CD8-positive, alpha-beta memory T cell (primary cell): ENCODE results near the gene ADAM22. TPM values are rescaled to one million over a fixed set of nuclear protein-coding genes. Genes with fewer than 3 reads are reported as not detected.

ENCODE experiments used
- CTCF ChIA-PET: fragments of 350-600 bp; sonication (Branson Sonifier 250); formaldehyde crosslinking; loops from one replicate; lab custom pipeline; 2021; ENCODE audit warnings: antibody characterized with exemption; lab: Charles Lee
- POLR2A ChIA-PET: fragments of 350-600 bp; sonication (Branson Sonifier 250); formaldehyde crosslinking; loops from one replicate; lab custom pipeline; 2021; ENCODE audit warnings: antibody characterized with exemption; lab: Charles Lee
- DNase-seq, 5 donors: peaks; one replicate each; pipeline versions ENCODE4 v3.0.0 to v3.0.0-alpha.2; 2020 to 2022; ENCODE audit warnings: mixed read lengths in 1 of 5
- H3K27ac ChIP-seq: one replicate; pipeline ENCODE4 v1.7.0; 2013; ENCODE audit warnings: low read depth, mild to moderate bottlenecking, low read length, moderate library complexity
- H3K27me3 ChIP-seq: 2 replicates; pipeline ENCODE4 v1.7.0; 2013; ENCODE audit warnings: low read length, mild to moderate bottlenecking; ENCODE audit not compliant: insufficient read depth, poor library complexity, severe bottlenecking
- H3K36me3 ChIP-seq: 2 replicates; pipeline ENCODE4 v1.7.0; 2013; ENCODE audit warnings: mild to moderate bottlenecking, low read length, moderate library complexity; ENCODE audit not compliant: insufficient read depth
- H3K4me1 ChIP-seq: 2 replicates; pipeline ENCODE4 v1.7.0; 2013; ENCODE audit warnings: mild to moderate bottlenecking, low read length, moderate library complexity; ENCODE audit not compliant: insufficient read depth
- H3K4me3 ChIP-seq: 2 replicates; pipeline ENCODE4 v1.7.0; 2013; ENCODE audit warnings: mild to moderate bottlenecking, low read length
- H3K9me3 ChIP-seq: 2 replicates; pipeline ENCODE4 v1.7.0; 2013; ENCODE audit warnings: mild to moderate bottlenecking, low read length
- H3K27ac Mint-ChIP-seq, 8 donors: one replicate each; pipeline ENCODE4 v1.8.0; 2020 to 2021; ENCODE audit warnings: mixed read lengths in 8 of 8, mild to moderate bottlenecking in 6 of 8, inconsistent platforms in 3 of 8, moderate library complexity in 3 of 8
- H3K27me3 Mint-ChIP-seq, 2 donors: one replicate each; pipeline ENCODE4 v1.8.0; 2020 to 2021; ENCODE audit warnings: mixed read lengths in 2 of 2, mild to moderate bottlenecking in 1 of 2, moderate library complexity in 1 of 2
- H3K36me3 Mint-ChIP-seq, 3 donors: one replicate each; pipeline ENCODE4 v1.8.0; 2020 to 2021; ENCODE audit warnings: mixed read lengths in 3 of 3, inconsistent platforms in 1 of 3, mild to moderate bottlenecking in 1 of 3
- H3K4me1 Mint-ChIP-seq, 3 donors: one replicate each; pipeline ENCODE4 v1.8.0; 2020 to 2021; ENCODE audit warnings: mixed read lengths in 3 of 3, inconsistent platforms in 1 of 3, mild to moderate bottlenecking in 1 of 3
- H3K4me3 Mint-ChIP-seq, 7 donors: one replicate each; pipeline ENCODE4 v1.8.0; 2020 to 2021; ENCODE audit warnings: mixed read lengths in 7 of 7, mild to moderate bottlenecking in 6 of 7, moderate library complexity in 4 of 7, inconsistent platforms in 2 of 7
- H3K9me3 Mint-ChIP-seq, 5 donors: one replicate each; pipeline ENCODE4 v1.8.0; 2020 to 2022; ENCODE audit warnings: mixed read lengths in 5 of 5, mild to moderate bottlenecking in 3 of 5, moderate library complexity in 2 of 5, inconsistent platforms in 1 of 5
- polyA plus RNA-seq: library from polyadenylated mRNA; unstranded; fragments of 300-500 nt; fragmentation: Illumina TruSeq; gene quantifications from one replicate; pipeline ENCODE4 v1.2.3, GENCODE V29; 2021
- total RNA-seq, 2 experiments: library from RNA; stranded (reverse); gene quantifications; one replicate each; pipeline ENCODE4 v1.2.3, GENCODE V29; 2021

ADAM22 gene
- total and polyA plus RNA-seq, 3 experiments from 2014 or later, result 2.3 to 4.7 (median 4.3) TPM

GRCh38 chr7:88042803-88043202, 108.8 kb downstream of the ADAM22 start:
- CTCF ChIA-PET, result no interaction called here

GRCh38 chr7:88044069-88044468, 110.0 kb downstream of the ADAM22 start:
- H3K9me3 ChIP-seq, result no peaks in the 10 kb centered on the region
- no peaks in the 10 kb centered on the region for H3K36me3 ChIP-seq
- H3K4me3 ChIP-seq, result no peak overlapping the region
- ChIA-PET CTCF (interaction anchor here (0.7 kb wide), 1 partner anchor 161 kb away, joined by 3 read pairs; no protein-coding TSS in a partner anchor), POLR2A (no interaction called here)
- Mint-ChIP-seq H3K36me3 (peaks cover 0 to 4% (median 0%) of the 10 kb centered on the region in 3 donors), H3K4me1 (peaks cover 21 to 43% (median 35%) of the 10 kb centered on the region in 3 donors), H3K9me3 (no peaks in the 10 kb centered on the region), H3K27me3 (no peaks in the 10 kb centered on the region), H3K27ac (no peak overlapping the region), H3K4me3 (no peak overlapping the region)
- no peaks in the 10 kb centered on the region for H3K4me1 ChIP-seq
- DNase-seq, result no peak
- no peak overlapping the region for H3K27ac ChIP-seq
- H3K27me3 ChIP-seq, result no peaks in the 10 kb centered on the region

More at GRCh38 chr7:88042803-88043202, 108.8 kb downstream of the ADAM22 start:
- peaks cover 0 to 4% (median 0%) of the 10 kb centered on the region in 3 donors for H3K36me3 Mint-ChIP-seq
- Histone ChIP-seq H3K27ac (no peak overlapping the region), H3K36me3 (no peaks in the 10 kb centered on the region), H3K27me3 (no peaks in the 10 kb centered on the region), H3K4me3 (no peak overlapping the region), H3K9me3 (no peaks in the 10 kb centered on the region), H3K4me1 (no peaks in the 10 kb centered on the region)
- no peaks in the 10 kb centered on the region for H3K9me3 Mint-ChIP-seq
- no peak overlapping the region for H3K27ac Mint-ChIP-seq
- peaks cover 21 to 43% (median 35%) of the 10 kb centered on the region in 3 donors for H3K4me1 Mint-ChIP-seq
- no peak overlapping the region for H3K4me3 Mint-ChIP-seq
- POLR2A ChIA-PET, result no interaction called here
- H3K27me3 Mint-ChIP-seq, result no peaks in the 10 kb centered on the region
- DNase-seq, result no peak

- POLR2A ChIA-PET, result no interaction called here
- Histone ChIP-seq H3K9me3 (no peaks in the 10 kb centered on the region), H3K27ac (no peak overlapping the region), H3K27me3 (no peaks in the 10 kb centered on the region), H3K4me1 (no peaks in the 10 kb centered on the region), H3K4me3 (no peak overlapping the region), H3K36me3 (no peaks in the 10 kb centered on the region)
- H3K4me3 Mint-ChIP-seq, result no peak overlapping the region
- H3K27me3 Mint-ChIP-seq, result no peaks in the 10 kb centered on the region
- H3K9me3 Mint-ChIP-seq, result no peaks in the 10 kb centered on the region
- no peak overlapping the region for H3K27ac Mint-ChIP-seq
- no peak for DNase-seq
- H3K4me1 Mint-ChIP-seq, result peaks cover 15 to 33% (median 28%) of the 10 kb centered on the region in 3 donors
- peaks cover 0 to 2% (median 0%) of the 10 kb centered on the region in 3 donors for H3K36me3 Mint-ChIP-seq
- CTCF ChIA-PET, result no interaction called here
These were observed 113.0 kb downstream of the ADAM22 start for GRCh38 chr7:88046839-88047573.

GRCh38 chr7:88057655-88058054, 123.6 kb downstream of the ADAM22 start:
- Histone ChIP-seq H3K4me3 (no peak overlapping the region), H3K4me1 (no peaks in the 10 kb centered on the region), H3K9me3 (no peaks in the 10 kb centered on the region), H3K36me3 (no peaks in the 10 kb centered on the region), H3K27me3 (no peaks in the 10 kb centered on the region), H3K27ac (no peak overlapping the region)
- Mint-ChIP-seq H3K27me3 (no peaks in the 10 kb centered on the region), H3K9me3 (no peaks in the 10 kb centered on the region), H3K4me1 (no peaks in the 10 kb centered on the region), H3K36me3 (peaks cover 2 to 10% (median 7%) of the 10 kb centered on the region in 3 donors), H3K27ac (no peak overlapping the region), H3K4me3 (no peak overlapping the region)
- no peak for DNase-seq
- POLR2A ChIA-PET, result no interaction called here
- CTCF ChIA-PET, result no interaction called here

GRCh38 chr7:88062238-88062637, 128.2 kb downstream of the ADAM22 start:
- no peak overlapping the region for H3K4me3 Mint-ChIP-seq
- no peaks in the 10 kb centered on the region for H3K27me3 Mint-ChIP-seq

GRCh38 chr7:88069093-88069492, 135.0 kb downstream of the ADAM22 start:
- Mint-ChIP-seq H3K27me3 (no peaks in the 10 kb centered on the region), H3K4me1 (peaks cover 1 to 7% (median 5%) of the 10 kb centered on the region in 3 donors), H3K4me3 (no peak overlapping the region), H3K27ac (peak overlapping the region in 1 of 8 donors; percentile 57), H3K36me3 (peaks cover 0 to 15% (median 0%) of the 10 kb centered on the region in 3 donors), H3K9me3 (peaks cover 0 to 5% (median 0%) of the 10 kb centered on the region in 5 donors)
- H3K4me1 ChIP-seq, result no peaks in the 10 kb centered on the region
- CTCF ChIA-PET, result no interaction called here
- H3K27me3 ChIP-seq, result no peaks in the 10 kb centered on the region
- DNase-seq, result no peak
- POLR2A ChIA-PET, result no interaction called here
- no peak overlapping the region for H3K27ac ChIP-seq
- H3K36me3 ChIP-seq, result no peaks in the 10 kb centered on the region
- H3K9me3 ChIP-seq, result no peaks in the 10 kb centered on the region
- H3K4me3 ChIP-seq, result no peak overlapping the region

More at GRCh38 chr7:88062238-88062637, 128.2 kb downstream of the ADAM22 start:
- Histone ChIP-seq H3K4me3 (no peak overlapping the region), H3K9me3 (no peaks in the 10 kb centered on the region), H3K4me1 (no peaks in the 10 kb centered on the region), H3K27ac (no peak overlapping the region), H3K27me3 (no peaks in the 10 kb centered on the region), H3K36me3 (no peaks in the 10 kb centered on the region)
- Mint-ChIP-seq H3K36me3 (peaks cover 0 to 10% (median 2%) of the 10 kb centered on the region in 3 donors), H3K27ac (no peak overlapping the region), H3K4me1 (no peaks in the 10 kb centered on the region), H3K9me3 (no peaks in the 10 kb centered on the region)
- peak in 1 of 5 donors; percentile 9 for DNase-seq
- CTCF ChIA-PET, result no interaction called here
- POLR2A ChIA-PET, result no interaction called here

- H3K9me3 ChIP-seq, result no peaks in the 10 kb centered on the region
- H3K4me1 Mint-ChIP-seq, result peaks cover 1 to 7% (median 5%) of the 10 kb centered on the region in 3 donors
- H3K36me3 ChIP-seq, result no peaks in the 10 kb centered on the region
- H3K4me1 ChIP-seq, result no peaks in the 10 kb centered on the region
- no peaks in the 10 kb centered on the region for H3K27me3 ChIP-seq
- H3K27ac ChIP-seq, result no peak overlapping the region
- DNase-seq, result no peak
- POLR2A ChIA-PET, result no interaction called here
- H3K27ac Mint-ChIP-seq, result no peak overlapping the region
- peak overlapping the region in 1 of 7 donors; percentile 33 for H3K4me3 Mint-ChIP-seq
- CTCF ChIA-PET, result no interaction called here
- H3K36me3 Mint-ChIP-seq, result peaks cover 3 to 32% (median 8%) of the 10 kb centered on the region in 3 donors
- H3K4me3 ChIP-seq, result no peak overlapping the region
- H3K27me3 Mint-ChIP-seq, result no peaks in the 10 kb centered on the region
- H3K9me3 Mint-ChIP-seq, result peaks cover 0 to 5% (median 0%) of the 10 kb centered on the region in 5 donors
These were observed 138.1 kb downstream of the ADAM22 start for GRCh38 chr7:88071994-88072714.

- peaks cover 3 to 34% (median 11%) of the 10 kb centered on the region in 3 donors for H3K36me3 Mint-ChIP-seq
- Histone ChIP-seq H3K4me1 (no peaks in the 10 kb centered on the region), H3K36me3 (no peaks in the 10 kb centered on the region), H3K27ac (no peak overlapping the region), H3K9me3 (no peaks in the 10 kb centered on the region), H3K27me3 (no peaks in the 10 kb centered on the region), H3K4me3 (no peak overlapping the region)
- no peak for DNase-seq
- ChIA-PET CTCF (no interaction called here), POLR2A (no interaction called here)
- peak overlapping the region in 1 of 7 donors; percentile 33 for H3K4me3 Mint-ChIP-seq
- no peak overlapping the region for H3K27ac Mint-ChIP-seq
- H3K4me1 Mint-ChIP-seq, result peaks cover 1 to 7% (median 5%) of the 10 kb centered on the region in 3 donors
- H3K9me3 Mint-ChIP-seq, result peaks cover 0 to 5% (median 0%) of the 10 kb centered on the region in 5 donors
- H3K27me3 Mint-ChIP-seq, result no peaks in the 10 kb centered on the region
These were observed 138.6 kb downstream of the ADAM22 start for GRCh38 chr7:88072715-88073055.
